Measurements from ENCODE around the gene GRXCR1.

Gene GRXCR1

GRCh38 chr4:42855779-42856178, 36.7 kb upstream of the GRXCR1 start:
- no peak overlapping the region for H4K8ac ChIP-seq (ENCODE audit: low read depth, low read length)
- no peak overlapping the region for H3K14ac ChIP-seq (ENCODE audit: low read length)
- no peak overlapping the region for H3K9ac ChIP-seq (ENCODE audit: low read depth, low read length, poor library complexity)
- no peak overlapping the region for H2BK12ac ChIP-seq (ENCODE audit: low read length)
- no peak overlapping the region for H3K23ac ChIP-seq (ENCODE audit: low read depth, low read length, poor library complexity)
- H3K79me1 ChIP-seq (ENCODE audit: low read depth, low read length): no peaks in the 10 kb centered on the region
- no peak overlapping the region for H2BK5ac ChIP-seq (ENCODE audit: low read length)
- no peak overlapping the region for H4K91ac ChIP-seq (ENCODE audit: low read depth, low read length, poor library complexity)
- H3K4me1 ChIP-seq (ENCODE audit: control insufficient read depth in 2 of 2, insufficient read depth in 1 of 2, low read depth in 1 of 2, low read length in 2 of 2): no peaks in the 10 kb centered on the region
- H3K4me3 ChIP-seq (ENCODE audit: low read length in 2 of 2): no peak overlapping the region
- no peaks in the 10 kb centered on the region for H3K36me3 ChIP-seq (replicated peaks in 1 of 2; ENCODE audit: control insufficient read depth in 2 of 2, insufficient read depth in 2 of 2, low read length in 2 of 2)
- no peaks in the 10 kb centered on the region for H3K9me3 ChIP-seq (replicated peaks in 1 of 2; ENCODE audit: control insufficient read depth in 2 of 2, insufficient read depth in 1 of 2, low read depth in 1 of 2, low read length in 2 of 2)
- H2AK5ac ChIP-seq (ENCODE audit: low read depth, low read length): no peak overlapping the region
- H2AFZ ChIP-seq (ENCODE audit: low read length): no peak overlapping the region
- H2BK120ac ChIP-seq (ENCODE audit: low read depth, low read length): no peak overlapping the region
- no peaks in the 10 kb centered on the region for H3K27me3 ChIP-seq (ENCODE audit: control insufficient read depth in 3 of 3, insufficient read depth in 3 of 3, low read depth in 1 of 3, low read length in 3 of 3)
- H3K4ac ChIP-seq (ENCODE audit: low read length): no peak overlapping the region
- DNase-seq (ENCODE audit: low spot score): no peak
- H2BK15ac ChIP-seq (ENCODE audit: low read length): no peak overlapping the region
- H3K4me2 ChIP-seq (ENCODE audit: insufficient read depth, low read length, poor library complexity, severe bottlenecking): no peak overlapping the region
- H3K18ac ChIP-seq (ENCODE audit: low read length): no peak overlapping the region
- H3K27ac ChIP-seq (replicated peaks; ENCODE audit: low read length): no peak overlapping the region

- Histone ChIP-seq H3K4me1 (ENCODE audit: control insufficient read depth in 2 of 2, insufficient read depth in 1 of 2, low read depth in 1 of 2, low read length in 2 of 2) (no peaks in the 10 kb centered on the region), H3K79me1 (ENCODE audit: low read depth, low read length) (no peaks in the 10 kb centered on the region), H2BK120ac (ENCODE audit: low read depth, low read length) (no peak overlapping the region), H3K9me3 (replicated peaks in 1 of 2; ENCODE audit: control insufficient read depth in 2 of 2, insufficient read depth in 1 of 2, low read depth in 1 of 2, low read length in 2 of 2) (no peaks in the 10 kb centered on the region), H3K36me3 (replicated peaks in 1 of 2; ENCODE audit: control insufficient read depth in 2 of 2, insufficient read depth in 2 of 2, low read length in 2 of 2) (no peaks in the 10 kb centered on the region), H3K18ac (ENCODE audit: low read length) (no peak overlapping the region), H3K9ac (ENCODE audit: low read depth, low read length, poor library complexity) (no peak overlapping the region), H3K27me3 (ENCODE audit: control insufficient read depth in 3 of 3, insufficient read depth in 3 of 3, low read depth in 1 of 3, low read length in 3 of 3) (no peaks in the 10 kb centered on the region), H2BK5ac (ENCODE audit: low read length) (no peak overlapping the region), H2BK12ac (ENCODE audit: low read length) (no peak overlapping the region), H3K4ac (ENCODE audit: low read length) (no peak overlapping the region), H2AK5ac (ENCODE audit: low read depth, low read length) (no peak overlapping the region), H3K4me3 (ENCODE audit: low read length in 2 of 2) (no peak overlapping the region), H3K27ac (replicated peaks; ENCODE audit: low read length) (no peak overlapping the region), H4K8ac (ENCODE audit: low read depth, low read length) (no peak overlapping the region), H4K91ac (ENCODE audit: low read depth, low read length, poor library complexity) (no peak overlapping the region), H2BK15ac (ENCODE audit: low read length) (no peak overlapping the region), H3K23ac (ENCODE audit: low read depth, low read length, poor library complexity) (no peak overlapping the region), H2AFZ (ENCODE audit: low read length) (no peak overlapping the region), H3K14ac (ENCODE audit: low read length) (no peak overlapping the region), H3K4me2 (ENCODE audit: insufficient read depth, low read length, poor library complexity, severe bottlenecking) (no peak overlapping the region)
- DNase-seq (ENCODE audit: low spot score): peak; percentile 66
- no CpG with 5 or more reads among the region's 3 CpGs for WGBS, 2 donors (ENCODE audit: extremely low coverage in 2 of 2, insufficient read length in 2 of 2, insufficient replicate concordance in 1 of 2)
Measured at GRCh38 chr4:42865572-42866189, 26.8 kb upstream of the GRXCR1 start.

- no peak overlapping the region for H3K23ac ChIP-seq (ENCODE audit: low read depth, low read length, poor library complexity)
- H4K8ac ChIP-seq (ENCODE audit: low read depth, low read length): no peak overlapping the region
- no peak for DNase-seq (ENCODE audit: low spot score)
- no CpG with 5 or more reads among the region's 5 CpGs for WGBS, 2 donors (ENCODE audit: extremely low coverage in 2 of 2, insufficient read length in 2 of 2, insufficient replicate concordance in 1 of 2)
- no peaks in the 10 kb centered on the region for H3K79me1 ChIP-seq (ENCODE audit: low read depth, low read length)
- no peak overlapping the region for H2BK5ac ChIP-seq (ENCODE audit: low read length)
- H4K91ac ChIP-seq (ENCODE audit: low read depth, low read length, poor library complexity): no peak overlapping the region
- no peak overlapping the region for H3K4me3 ChIP-seq (ENCODE audit: low read length in 2 of 2)
- no peaks in the 10 kb centered on the region for H3K4me1 ChIP-seq (ENCODE audit: control insufficient read depth in 2 of 2, insufficient read depth in 1 of 2, low read depth in 1 of 2, low read length in 2 of 2)
- no peak overlapping the region for H3K27ac ChIP-seq (replicated peaks; ENCODE audit: low read length)
- no peak overlapping the region for H2BK120ac ChIP-seq (ENCODE audit: low read depth, low read length)
- no peaks in the 10 kb centered on the region for H3K36me3 ChIP-seq (replicated peaks in 1 of 2; ENCODE audit: control insufficient read depth in 2 of 2, insufficient read depth in 2 of 2, low read length in 2 of 2)
- H3K9me3 ChIP-seq (replicated peaks in 1 of 2; ENCODE audit: control insufficient read depth in 2 of 2, insufficient read depth in 1 of 2, low read depth in 1 of 2, low read length in 2 of 2): no peaks in the 10 kb centered on the region
- H3K9ac ChIP-seq (ENCODE audit: low read depth, low read length, poor library complexity): no peak overlapping the region
- no peak overlapping the region for H3K4me2 ChIP-seq (ENCODE audit: insufficient read depth, low read length, poor library complexity, severe bottlenecking)
- no peak overlapping the region for H3K4ac ChIP-seq (ENCODE audit: low read length)
- H2BK12ac ChIP-seq (ENCODE audit: low read length): no peak overlapping the region
- H2AK5ac ChIP-seq (ENCODE audit: low read depth, low read length): no peak overlapping the region
- H2AFZ ChIP-seq (ENCODE audit: low read length): no peak overlapping the region
- H3K27me3 ChIP-seq (ENCODE audit: control insufficient read depth in 3 of 3, insufficient read depth in 3 of 3, low read depth in 1 of 3, low read length in 3 of 3): no peaks in the 10 kb centered on the region
- no peak overlapping the region for H3K14ac ChIP-seq (ENCODE audit: low read length)
- no peak overlapping the region for H3K18ac ChIP-seq (ENCODE audit: low read length)
- no peak overlapping the region for H2BK15ac ChIP-seq (ENCODE audit: low read length)
Measured at GRCh38 chr4:42871261-42871660, 21.3 kb upstream of the GRXCR1 start.

- Histone ChIP-seq H3K36me3 (replicated peaks in 1 of 2; ENCODE audit: control insufficient read depth in 2 of 2, insufficient read depth in 2 of 2, low read length in 2 of 2) (no peaks in the 10 kb centered on the region), H3K4me3 (ENCODE audit: low read length in 2 of 2) (no peak overlapping the region), H2BK12ac (ENCODE audit: low read length) (no peak overlapping the region), H3K9ac (ENCODE audit: low read depth, low read length, poor library complexity) (no peak overlapping the region), H3K9me3 (replicated peaks in 1 of 2; ENCODE audit: control insufficient read depth in 2 of 2, insufficient read depth in 1 of 2, low read depth in 1 of 2, low read length in 2 of 2) (no peaks in the 10 kb centered on the region), H2BK120ac (ENCODE audit: low read depth, low read length) (no peak overlapping the region), H3K27ac (replicated peaks; ENCODE audit: low read length) (no peak overlapping the region), H3K79me1 (ENCODE audit: low read depth, low read length) (no peaks in the 10 kb centered on the region), H2AK5ac (ENCODE audit: low read depth, low read length) (no peak overlapping the region), H3K18ac (ENCODE audit: low read length) (no peak overlapping the region), H3K4ac (ENCODE audit: low read length) (no peak overlapping the region), H2BK15ac (ENCODE audit: low read length) (no peak overlapping the region), H3K23ac (ENCODE audit: low read depth, low read length, poor library complexity) (no peak overlapping the region), H3K14ac (ENCODE audit: low read length) (no peak overlapping the region), H4K91ac (ENCODE audit: low read depth, low read length, poor library complexity) (no peak overlapping the region), H3K4me2 (ENCODE audit: insufficient read depth, low read length, poor library complexity, severe bottlenecking) (no peak overlapping the region), H2AFZ (ENCODE audit: low read length) (no peak overlapping the region), H3K4me1 (ENCODE audit: control insufficient read depth in 2 of 2, insufficient read depth in 1 of 2, low read depth in 1 of 2, low read length in 2 of 2) (no peaks in the 10 kb centered on the region), H4K8ac (ENCODE audit: low read depth, low read length) (no peak overlapping the region), H2BK5ac (ENCODE audit: low read length) (no peak overlapping the region), H3K27me3 (ENCODE audit: control insufficient read depth in 3 of 3, insufficient read depth in 3 of 3, low read depth in 1 of 3, low read length in 3 of 3) (no peaks in the 10 kb centered on the region)
- no peak for DNase-seq (ENCODE audit: low spot score)
- WGBS, 2 donors (ENCODE audit: extremely low coverage in 2 of 2, insufficient read length in 2 of 2, insufficient replicate concordance in 1 of 2): no CpG with 5 or more reads among the region's 2 CpGs
Measured at GRCh38 chr4:42871671-42872290, 20.7 kb upstream of the GRXCR1 start.
